GM19455 (cell line): Measurements from ENCODE around the gene GLG1.
"Not testable (repeated sequence)": the region's sequence is repeated elsewhere in the genome, so short reads cannot be mapped to it uniquely, and the experiment has no call there.

ENCODE experiments used
- ATAC-seq: cut with Tn5 transposase; IDR thresholded peaks from one replicate; pipeline ENCODE4 v1.9.1; 2021; ENCODE audit not compliant: unreplicated experiment

Gene GLG1

GRCh38 chr16:74542911-74543578, 63.9 kb downstream of the GLG1 start:
- ATAC-seq = not testable (repeated sequence)

- ATAC-seq = not testable (repeated sequence)
Measured at GRCh38 chr16:74540663-74541062, 66.3 kb downstream of the GLG1 start.

DNA sequence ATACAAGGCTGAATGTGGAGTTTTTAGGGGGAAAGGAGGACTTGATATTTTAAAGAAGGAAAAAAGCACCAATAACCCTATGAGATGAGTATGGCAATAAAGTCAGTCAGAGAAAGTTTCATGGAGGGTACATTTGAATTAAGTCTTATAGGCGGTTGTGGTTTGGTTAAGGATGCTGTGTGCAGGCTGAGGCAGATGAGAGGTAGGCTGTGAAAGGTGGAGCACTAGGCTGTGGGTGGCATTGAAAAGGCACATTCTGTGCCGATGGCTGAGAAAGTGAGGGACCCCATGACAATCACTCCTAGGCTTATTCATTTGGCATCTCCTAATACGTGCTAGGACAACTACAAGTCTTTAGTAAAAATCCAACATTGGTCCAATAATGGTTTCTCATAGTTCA, 68.1 kb downstream of the GLG1 start:
- not testable (repeated sequence) for ATAC-seq

DNA sequence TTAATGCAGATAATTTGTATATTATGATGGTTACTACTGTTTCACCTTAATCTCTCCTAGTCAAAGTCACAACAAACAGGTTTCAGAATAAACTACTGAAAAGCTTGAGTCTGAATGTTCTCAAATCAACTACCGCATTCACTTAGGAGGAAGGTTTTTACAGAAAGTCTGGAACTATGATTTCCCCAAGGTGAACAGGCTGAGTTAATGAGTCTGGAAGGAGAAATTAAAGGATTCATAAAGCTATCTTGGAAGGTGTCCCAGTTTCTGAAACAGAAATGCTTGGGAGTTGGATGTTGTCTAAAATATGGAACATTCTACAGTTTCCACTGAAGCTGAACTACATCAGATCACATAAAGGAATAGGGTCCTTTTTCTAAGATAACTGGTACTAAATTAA, 69.2 kb downstream of the GLG1 start:
- not testable (repeated sequence) for ATAC-seq

- not testable (repeated sequence) for ATAC-seq
Measured at GRCh38 chr16:74534650-74535049, 72.3 kb downstream of the GLG1 start.

- no peak for ATAC-seq
Measured at GRCh38 chr16:74524926-74525325, 82.0 kb downstream of the GLG1 start.

GRCh38 chr16:74524117-74524516, 82.8 kb downstream of the GLG1 start:
- no peak for ATAC-seq

GRCh38 chr16:74523706-74524105, 83.2 kb downstream of the GLG1 start:
- not testable (repeated sequence) for ATAC-seq

DNA sequence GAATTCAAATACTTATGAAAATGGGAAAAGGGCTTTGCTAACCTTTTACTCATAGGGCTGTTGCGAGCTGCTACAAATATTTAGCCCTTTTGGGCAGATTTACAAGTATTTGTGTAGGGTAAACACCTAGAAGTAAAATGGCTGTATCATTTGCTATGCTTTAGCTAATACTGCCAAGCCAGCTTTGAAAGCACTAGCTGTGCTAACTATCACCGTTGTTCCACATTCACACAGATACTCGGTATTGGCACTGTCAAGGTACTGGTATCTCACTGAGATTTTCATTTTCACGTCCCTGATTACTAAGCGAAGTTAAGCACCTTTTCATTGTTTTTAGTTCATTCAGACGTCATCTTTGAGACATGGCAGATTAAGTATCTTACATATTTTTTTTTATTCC, 84.8 kb downstream of the GLG1 start:
- ATAC-seq = no peak

DNA sequence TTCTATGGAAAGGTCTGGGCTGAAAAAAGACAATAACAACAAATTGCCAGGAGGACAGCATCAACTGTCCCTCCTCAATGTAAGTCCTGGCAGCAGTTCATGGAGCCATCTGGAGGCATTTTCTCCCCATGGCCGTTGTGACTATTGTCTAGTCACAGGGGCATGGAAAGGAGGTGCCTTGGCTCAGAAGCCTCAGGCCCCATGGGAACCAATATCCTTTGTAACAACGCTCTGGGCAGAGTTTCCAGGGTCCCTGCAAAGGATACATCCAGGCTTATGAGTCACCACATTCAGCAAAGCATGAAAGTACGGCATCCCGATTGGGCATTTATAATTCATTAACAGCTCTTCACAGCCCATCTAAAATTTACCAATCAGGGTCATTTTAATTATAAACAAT, 85.2 kb downstream of the GLG1 start:
- no peak for ATAC-seq

- ATAC-seq = not testable (repeated sequence)
Measured at GRCh38 chr16:74518934-74519333, 88.0 kb downstream of the GLG1 start.

DNA sequence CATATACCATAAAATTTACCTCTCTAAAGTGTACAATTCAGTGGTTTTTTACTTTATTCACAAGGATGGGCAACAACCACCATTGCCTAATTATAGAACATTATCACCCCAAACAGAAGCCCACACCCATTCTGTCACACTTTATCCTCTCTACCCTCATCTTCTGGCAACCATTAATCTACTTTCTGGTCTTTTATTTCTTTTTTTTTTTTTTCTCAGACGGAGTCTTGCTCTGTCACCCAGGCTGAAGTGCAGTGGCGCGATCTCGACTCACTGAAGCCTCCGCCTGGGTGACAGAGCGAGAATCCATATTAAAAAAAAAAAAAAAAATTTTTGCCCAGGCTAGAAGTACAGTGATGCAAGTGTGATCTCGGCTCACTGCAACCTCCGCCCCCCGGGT, 95.0 kb downstream of the GLG1 start:
- no peak for ATAC-seq

DNA sequence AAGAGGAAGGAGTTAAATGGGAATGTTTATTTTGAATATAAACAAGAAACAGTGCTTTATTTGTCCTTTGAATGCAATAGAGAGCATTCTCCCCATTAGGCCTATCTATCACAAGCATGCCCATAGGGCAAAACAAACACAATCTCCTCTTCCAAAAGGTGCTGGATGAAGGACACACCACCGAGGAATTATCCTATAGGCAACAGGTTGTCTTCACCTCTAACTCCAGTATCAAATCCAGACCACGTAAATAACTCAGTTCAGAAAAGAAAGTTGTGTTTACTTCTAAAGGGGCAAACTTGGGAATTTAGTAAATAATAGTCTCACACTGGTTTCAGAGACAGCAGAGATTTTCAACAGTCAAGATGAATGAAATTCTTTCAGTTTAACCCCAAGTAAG, 101.9 kb downstream of the GLG1 start:
- no peak for ATAC-seq

DNA sequence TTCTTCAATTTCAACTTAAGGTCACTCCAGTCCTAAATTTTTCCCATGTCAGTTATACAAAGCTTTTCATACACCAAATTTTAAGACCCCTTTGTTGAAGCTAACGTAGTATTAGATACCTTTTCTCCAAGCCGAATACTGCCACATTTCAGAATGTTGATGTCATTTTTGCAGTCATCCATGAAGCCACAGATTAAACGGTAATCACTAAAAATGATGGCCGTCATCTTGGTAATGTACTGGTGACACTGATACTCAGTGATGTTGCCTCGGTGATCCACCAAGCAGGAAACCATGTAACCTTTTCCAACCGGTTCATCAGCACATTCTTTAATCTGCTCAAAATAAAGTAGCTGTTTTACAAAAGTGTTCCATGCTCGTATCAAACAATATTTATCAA, 103.5 kb downstream of the GLG1 start:
- ATAC-seq = no peak

- ATAC-seq = no peak
Measured at GRCh38 chr16:74501484-74502478, 105.1 kb downstream of the GLG1 start.

DNA sequence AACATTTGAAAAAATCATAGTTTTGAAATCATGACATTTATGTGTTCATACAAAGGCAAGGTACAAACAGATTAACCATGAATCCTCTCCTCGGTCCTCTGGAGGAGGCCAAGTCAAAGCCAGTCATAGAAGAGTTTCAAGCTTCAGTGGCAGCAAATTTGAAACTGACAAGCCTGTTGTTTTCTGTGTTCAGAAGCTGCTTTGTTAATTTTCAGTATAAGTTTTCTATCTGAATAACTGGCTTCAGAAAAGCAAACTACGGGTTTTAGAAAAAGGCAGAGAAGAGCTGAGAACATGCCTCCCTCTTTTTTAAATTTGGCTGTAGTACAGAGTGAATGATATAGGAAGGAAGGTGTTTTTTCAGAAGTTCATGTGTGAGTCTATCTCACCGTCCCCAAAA, 106.0 kb downstream of the GLG1 start:
- ATAC-seq = no peak

- ATAC-seq = no peak
Measured at GRCh38 chr16:74499114-74499513, 107.8 kb downstream of the GLG1 start.

DNA sequence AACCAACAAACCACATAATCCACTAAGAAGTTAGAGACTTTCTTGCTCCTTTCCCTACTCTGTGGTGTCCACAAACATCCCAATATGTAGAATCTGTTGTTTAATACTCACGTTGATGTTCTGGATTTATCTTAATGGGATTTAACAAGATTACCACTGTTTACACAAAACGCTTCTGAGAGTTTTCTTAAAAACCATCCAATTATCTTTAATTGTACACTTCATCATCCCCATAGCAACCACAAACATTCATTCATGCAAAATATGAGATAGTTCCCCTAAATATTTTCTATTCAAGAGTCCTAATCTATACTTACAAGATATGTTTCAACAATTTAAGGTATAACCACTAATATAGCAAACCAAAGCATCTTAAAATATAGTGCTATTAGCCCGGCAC, 109.2 kb downstream of the GLG1 start:
- ATAC-seq = no peak

DNA sequence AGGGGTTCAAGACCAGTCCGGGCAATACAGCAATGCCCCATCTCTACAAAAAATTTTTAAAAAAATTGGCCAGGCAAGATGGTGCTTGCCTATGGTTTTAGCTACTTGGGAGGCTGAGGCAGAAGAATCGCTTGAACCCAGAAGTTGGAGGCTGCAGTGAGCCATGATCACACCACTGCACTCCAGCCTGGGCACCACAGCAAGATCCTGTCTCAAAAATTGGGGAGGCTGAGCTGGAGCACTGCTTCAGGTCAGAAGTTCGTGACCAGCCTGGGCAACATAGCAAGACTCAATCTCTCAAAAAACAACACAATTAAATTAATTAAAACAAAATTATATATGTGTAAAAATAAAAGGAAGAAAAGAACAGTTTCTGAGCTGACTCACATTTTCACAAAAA, 110.9 kb downstream of the GLG1 start:
- no peak for ATAC-seq

DNA sequence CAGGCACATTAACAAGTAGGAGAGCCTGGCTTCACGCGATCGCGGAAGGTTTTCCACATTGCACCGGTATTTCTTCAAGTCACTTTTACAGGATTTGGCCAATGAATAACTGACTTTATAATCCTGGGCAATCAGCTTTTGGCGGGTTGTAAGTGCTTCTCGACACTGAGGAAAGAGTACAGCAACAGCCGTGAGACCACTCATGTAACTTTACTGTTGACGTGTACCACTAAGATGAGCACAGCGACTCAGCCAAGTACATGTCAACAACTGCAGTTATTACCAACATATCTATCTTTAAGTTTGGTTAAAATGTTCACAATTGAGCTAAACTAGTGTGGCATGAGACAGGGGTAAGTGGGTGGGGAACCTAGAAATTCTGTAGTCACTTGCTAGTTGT, 113.9 kb downstream of the GLG1 start:
- no peak for ATAC-seq

DNA sequence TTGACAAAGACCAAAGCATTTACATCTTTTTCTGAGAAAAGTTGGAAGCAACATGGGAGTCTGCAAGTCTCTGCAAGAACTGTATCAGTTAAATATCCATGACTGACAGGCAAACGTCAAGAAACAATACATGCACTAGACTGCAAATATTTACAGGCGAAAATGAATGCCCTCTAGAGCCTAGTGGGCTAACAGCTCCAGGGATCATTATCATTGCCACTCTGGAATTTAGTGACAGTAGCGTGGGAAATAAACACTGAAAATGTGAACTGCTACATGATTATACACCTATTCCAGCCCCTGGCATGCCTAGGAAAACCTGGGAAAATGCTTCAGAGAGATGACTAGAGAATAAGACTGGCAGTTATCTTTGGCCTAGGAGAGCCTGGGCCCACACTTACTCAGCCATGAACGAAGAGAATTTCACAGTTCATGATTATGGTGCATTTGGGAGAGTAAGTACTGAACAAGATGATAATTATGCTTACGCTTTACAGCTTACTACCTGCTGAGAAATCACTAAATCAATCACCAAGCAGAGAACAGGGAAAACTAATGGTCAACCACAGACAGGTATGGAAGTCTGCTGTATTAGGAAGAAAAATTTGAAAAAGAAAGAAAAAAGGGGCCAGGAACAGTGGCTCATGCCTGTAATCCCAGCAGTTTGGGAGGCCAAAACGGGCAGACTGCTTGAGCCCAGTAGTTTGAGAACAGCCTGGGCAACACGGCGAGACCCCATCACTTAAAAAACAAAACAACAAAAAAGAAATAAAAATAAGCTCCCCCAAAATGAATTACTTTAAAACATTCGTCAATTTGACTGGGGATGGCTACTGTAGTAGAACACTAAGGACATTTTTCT, 119.0 kb downstream of the GLG1 start:
- no peak for ATAC-seq
